AG04449 (cell line): ENCODE measurements around the gene UBR2.
"Not testable (repeated sequence)": the region's sequence is repeated elsewhere in the genome, so short reads cannot be mapped to it uniquely, and the experiment has no call there.

ENCODE experiments used
- CTCF ChIA-PET: fragments of 350-600 bp; formaldehyde crosslinking; extraction: SDS; loops from one replicate; lab custom pipeline; 2021; ENCODE audit warnings: antibody characterized with exemption; lab: Yijun Ruan, JAX
- POLR2A ChIA-PET: fragments of 400-600, 350-600 bp; formaldehyde crosslinking; extraction: SDS; loops from one replicate; lab custom pipeline; 2020; ENCODE audit warnings: antibody characterized with exemption, inconsistent platforms; lab: Yijun Ruan, JAX
- DNase-seq: peaks from one replicate; pipeline ENCODE4 v3.0.0-alpha.2; 2010; ENCODE audit warnings: low read depth, low spot score
- H3K4me3 ChIP-seq: 2 replicates; pipeline ENCODE4 v1.5.1; 2011; ENCODE audit warnings: low read depth, mild to moderate bottlenecking, control low read depth, low read length
- TF ChIP-seq, protein P1 (sequence below): IDR thresholded peaks from one replicate; pipeline ENCODE4 v1.5.1; 2011; ENCODE audit warnings: mild to moderate bottlenecking, moderate library complexity, low read length, control low read depth, inconsistent platforms; ENCODE audit not compliant: insufficient read depth; ENCODE audit errors: missing control alignments

Gene UBR2

GRCh38 chr6:42653851-42654250 is 90.0 kb downstream of the UBR2 start:
- TF ChIP-seq, protein P1, sequence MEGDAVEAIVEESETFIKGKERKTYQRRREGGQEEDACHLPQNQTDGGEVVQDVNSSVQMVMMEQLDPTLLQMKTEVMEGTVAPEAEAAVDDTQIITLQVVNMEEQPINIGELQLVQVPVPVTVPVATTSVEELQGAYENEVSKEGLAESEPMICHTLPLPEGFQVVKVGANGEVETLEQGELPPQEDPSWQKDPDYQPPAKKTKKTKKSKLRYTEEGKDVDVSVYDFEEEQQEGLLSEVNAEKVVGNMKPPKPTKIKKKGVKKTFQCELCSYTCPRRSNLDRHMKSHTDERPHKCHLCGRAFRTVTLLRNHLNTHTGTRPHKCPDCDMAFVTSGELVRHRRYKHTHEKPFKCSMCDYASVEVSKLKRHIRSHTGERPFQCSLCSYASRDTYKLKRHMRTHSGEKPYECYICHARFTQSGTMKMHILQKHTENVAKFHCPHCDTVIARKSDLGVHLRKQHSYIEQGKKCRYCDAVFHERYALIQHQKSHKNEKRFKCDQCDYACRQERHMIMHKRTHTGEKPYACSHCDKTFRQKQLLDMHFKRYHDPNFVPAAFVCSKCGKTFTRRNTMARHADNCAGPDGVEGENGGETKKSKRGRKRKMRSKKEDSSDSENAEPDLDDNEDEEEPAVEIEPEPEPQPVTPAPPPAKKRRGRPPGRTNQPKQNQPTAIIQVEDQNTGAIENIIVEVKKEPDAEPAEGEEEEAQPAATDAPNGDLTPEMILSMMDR, result no peak
- no peak overlapping the region for H3K4me3 ChIP-seq
- ChIA-PET POLR2A (no interaction called here), CTCF (interaction anchor here (0.7 to 1.6 kb wide), 5 partner anchors 10 to 245 kb away, joined by 3 to 6 read pairs (median 4); no protein-coding TSS in a partner anchor)
- no peak for DNase-seq

- ChIA-PET POLR2A (no interaction called here), CTCF (interaction anchor here (1.0 to 8.2 kb wide), 7 partner anchors 11 to 217 kb away, joined by 3 to 139 read pairs (median 4); partner anchors contain the start of gene RPL7L1)
- H3K4me3 ChIP-seq, result no peak overlapping the region
- TF ChIP-seq, protein P1, result no peak
- DNase-seq, result no peak
Observed at GRCh38 chr6:42659806-42660205, 96.0 kb downstream of the UBR2 start.

DNA sequence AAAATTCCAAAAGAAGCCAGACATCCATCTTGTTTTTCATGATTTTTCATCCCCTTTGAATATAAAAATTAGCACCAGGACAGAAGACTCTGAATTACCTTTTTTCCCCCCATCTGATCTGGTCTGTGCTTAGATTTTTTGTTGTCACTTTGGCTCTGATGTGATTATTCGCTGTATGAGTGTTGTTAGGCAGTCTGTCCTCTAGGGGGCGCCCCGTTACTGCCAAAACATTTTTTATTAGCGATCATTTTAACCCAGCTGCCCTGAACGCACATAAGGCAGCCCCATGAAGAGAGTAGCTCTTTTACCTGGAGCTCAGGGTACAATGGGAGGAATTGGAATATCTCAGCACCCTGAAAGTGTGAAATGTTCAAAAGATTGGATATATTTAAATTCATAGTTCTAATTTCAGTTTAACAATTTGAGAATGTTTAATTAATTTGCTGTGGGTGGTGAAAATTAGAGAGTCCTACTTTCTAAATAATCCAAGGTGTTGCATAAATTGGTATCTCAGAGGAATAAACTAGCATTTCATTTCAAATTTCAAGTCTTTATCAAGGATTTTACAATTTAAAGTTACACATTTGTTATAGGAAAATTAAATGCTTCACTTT is 97.8 kb downstream of the UBR2 start:
- ChIA-PET CTCF (interaction anchor here (0.6 to 8.2 kb wide), 46 partner anchors 9 to 238 kb away, joined by 3 to 143 read pairs (median 5); partner anchors contain the start of genes RPL7L1 and TBCC), POLR2A (no interaction called here)
- TF ChIP-seq, protein P1, result peak; percentile 70
- DNase-seq, result peak; percentile 3
- no peak overlapping the region for H3K4me3 ChIP-seq

GRCh38 chr6:42664718-42665117 is 100.9 kb downstream of the UBR2 start:
- DNase-seq, result no peak
- ChIA-PET POLR2A (no interaction called here), CTCF (interaction anchor here (0.7 to 8.2 kb wide), 9 partner anchors 9 to 252 kb away, joined by 3 to 143 read pairs (median 25); partner anchors contain the start of gene RPL7L1)
- no peak overlapping the region for H3K4me3 ChIP-seq
- TF ChIP-seq, protein P1, result no peak

GRCh38 chr6:42674368-42674767 is 110.5 kb downstream of the UBR2 start:
- H3K4me3 ChIP-seq, POLR2A ChIA-PET: not testable (repeated sequence)
- CTCF ChIA-PET, result interaction anchor here (1.8 to 10.0 kb wide), 3 partner anchors 11 to 52 kb away, joined by 4 to 68 read pairs (median 23); no protein-coding TSS in a partner anchor

DNA sequence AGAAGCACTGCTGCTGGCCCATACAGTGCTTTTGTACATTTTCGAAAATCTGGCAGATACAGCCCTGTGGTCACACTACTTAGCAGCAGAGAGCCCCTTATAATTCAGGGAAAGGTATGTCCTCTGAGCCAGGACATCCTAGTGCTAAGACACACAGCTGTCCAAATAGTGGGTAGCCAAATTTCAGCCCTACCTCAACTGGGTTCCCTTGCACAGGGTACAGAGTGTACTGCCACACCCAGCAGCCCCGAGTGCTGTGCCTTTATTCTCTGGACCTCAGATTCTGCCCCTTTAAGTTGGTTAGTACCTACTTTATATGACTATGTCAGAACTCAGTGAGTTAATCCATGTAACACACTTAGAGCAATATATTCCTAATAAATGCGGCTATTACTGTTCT is 111.0 kb downstream of the UBR2 start:
- no peak for DNase-seq
- POLR2A ChIA-PET, result no interaction called here
- H3K4me3 ChIP-seq, result no peak overlapping the region
- CTCF ChIA-PET, result interaction anchor here (1.8 to 10.0 kb wide), 3 partner anchors 12 to 51 kb away, joined by 4 to 68 read pairs (median 23); no protein-coding TSS in a partner anchor
- TF ChIP-seq, protein P1, result no peak

More at GRCh38 chr6:42674368-42674767, 110.5 kb downstream of the UBR2 start:
- not testable (repeated sequence) for DNase-seq
